ENCODE data around the gene MEP1A. TPM values are rescaled to one million over a fixed set of nuclear protein-coding genes. Genes with fewer than 3 reads are reported as not detected.
"Not testable (repeated sequence)": the region's sequence is repeated elsewhere in the genome, so short reads cannot be mapped to it uniquely, and the experiment has no call there.

MEP1A gene
- not detected for total RNA-seq

GRCh38 chr6:46793138-46793537 is at the start of gene MEP1A:
MEP1A (plus strand) TSS chr6:46793389; CDS start chr6:46793399, 10 bp downstream.
- ChIA-PET POLR2A (no interaction called here), CTCF (no interaction called here)

GRCh38 chr6:46743425-46744158 is 49.6 kb upstream of the MEP1A start:
- H3K9me3 Mint-ChIP-seq = no peaks in the 10 kb centered on the region

More at GRCh38 chr6:46793138-46793537, at the start of gene MEP1A:
- no peak for DNase-seq
- Mint-ChIP-seq H3K4me1 (no peaks in the 10 kb centered on the region), H3K9me3 (no peaks in the 10 kb centered on the region), H3K36me3 (ENCODE audit: low read depth) (no peaks in the 10 kb centered on the region), H3K27me3 (peaks cover 2% of the 10 kb centered on the region), H3K27ac (no peak within 1 kb of the TSS), H3K4me3 (no peak within 1 kb of the TSS)

GRCh38 chr6:46744159-46744725 is 48.9 kb upstream of the MEP1A start:
- H3K27ac Mint-ChIP-seq; CTCF ChIA-PET; H3K36me3 Mint-ChIP-seq (ENCODE audit: low read depth); H3K27me3 Mint-ChIP-seq; H3K4me1 Mint-ChIP-seq; H3K9me3 Mint-ChIP-seq; POLR2A ChIA-PET; H3K4me3 Mint-ChIP-seq; DNase-seq: not testable (repeated sequence)

More at GRCh38 chr6:46743425-46744158, 49.6 kb upstream of the MEP1A start:
- CTCF ChIA-PET = no interaction called here
- POLR2A ChIA-PET = no interaction called here
- Mint-ChIP-seq H3K27ac (no peak overlapping the region), H3K36me3 (ENCODE audit: low read depth) (no peaks in the 10 kb centered on the region), H3K4me1 (no peaks in the 10 kb centered on the region), H3K27me3 (peaks cover 9% of the 10 kb centered on the region), H3K4me3 (no peak overlapping the region)
- no peak for DNase-seq

- ChIA-PET CTCF (no interaction called here), POLR2A (no interaction called here)
- DNase-seq = no peak
- Mint-ChIP-seq H3K9me3 (no peaks in the 10 kb centered on the region), H3K4me3 (no peak overlapping the region), H3K27ac (no peak overlapping the region), H3K27me3 (peaks cover 9% of the 10 kb centered on the region), H3K36me3 (ENCODE audit: low read depth) (no peaks in the 10 kb centered on the region), H3K4me1 (no peaks in the 10 kb centered on the region)
Observed at GRCh38 chr6:46745973-46746372, 47.2 kb upstream of the MEP1A start.

GRCh38 chr6:46746696-46747095 is 46.5 kb upstream of the MEP1A start, which contains the start of gene ANKRD66:
ANKRD66 (plus strand) TSS chr6:46746933; CDS start chr6:46751949, 5,016 bp downstream.
- ChIA-PET CTCF (interaction anchor here (0.7 kb wide), 1 partner anchor 251 kb away, joined by 3 read pairs; no protein-coding TSS in a partner anchor), POLR2A (no interaction called here)
- H3K9me3 Mint-ChIP-seq = no peaks in the 10 kb centered on the region
- no peak within 1 kb of the TSS for H3K4me3 Mint-ChIP-seq
- H3K27ac Mint-ChIP-seq = no peak within 1 kb of the TSS
- H3K4me1 Mint-ChIP-seq = no peaks in the 10 kb centered on the region
- peaks cover 9% of the 10 kb centered on the region for H3K27me3 Mint-ChIP-seq
- H3K36me3 Mint-ChIP-seq (ENCODE audit: low read depth) = no peaks in the 10 kb centered on the region
- no peak for DNase-seq

GRCh38 chr6:46748940-46749503 is 44.2 kb upstream of the MEP1A start:
- CTCF ChIA-PET = no interaction called here
- Mint-ChIP-seq H3K4me3 (no peak overlapping the region), H3K4me1 (no peaks in the 10 kb centered on the region), H3K36me3 (ENCODE audit: low read depth) (no peaks in the 10 kb centered on the region), H3K27me3 (peaks cover 9% of the 10 kb centered on the region), H3K9me3 (no peaks in the 10 kb centered on the region), H3K27ac (no peak overlapping the region)
- no peak for DNase-seq
- POLR2A ChIA-PET = no interaction called here

- no peaks in the 10 kb centered on the region for H3K4me1 Mint-ChIP-seq
- no peak for DNase-seq
- no peak overlapping the region for H3K4me3 Mint-ChIP-seq
- no peak overlapping the region for H3K27ac Mint-ChIP-seq
- ChIA-PET POLR2A (no interaction called here), CTCF (no interaction called here)
- no peaks in the 10 kb centered on the region for H3K9me3 Mint-ChIP-seq
- H3K27me3 Mint-ChIP-seq = peaks cover 9% of the 10 kb centered on the region
- H3K36me3 Mint-ChIP-seq (ENCODE audit: low read depth) = no peaks in the 10 kb centered on the region
Observed at GRCh38 chr6:46749731-46750130, 43.5 kb upstream of the MEP1A start.

- CTCF ChIA-PET = no interaction called here
- H3K9me3 Mint-ChIP-seq = no peaks in the 10 kb centered on the region
Observed at GRCh38 chr6:46751658-46752057, 41.5 kb upstream of the MEP1A start.

GRCh38 chr6:46755865-46756264 is 37.3 kb upstream of the MEP1A start:
- Mint-ChIP-seq H3K27ac (no peak overlapping the region), H3K9me3 (no peaks in the 10 kb centered on the region), H3K4me1 (no peaks in the 10 kb centered on the region), H3K4me3 (no peak overlapping the region), H3K36me3 (ENCODE audit: low read depth) (no peaks in the 10 kb centered on the region), H3K27me3 (no peaks in the 10 kb centered on the region)
- ChIA-PET POLR2A (no interaction called here), CTCF (no interaction called here)
- DNase-seq = no peak

More at GRCh38 chr6:46751658-46752057, 41.5 kb upstream of the MEP1A start:
- Mint-ChIP-seq H3K27ac (no peak overlapping the region), H3K4me3 (no peak overlapping the region), H3K36me3 (ENCODE audit: low read depth) (no peaks in the 10 kb centered on the region), H3K4me1 (no peaks in the 10 kb centered on the region), H3K27me3 (peaks cover 2% of the 10 kb centered on the region)
- POLR2A ChIA-PET = no interaction called here
- no peak for DNase-seq

- H3K36me3 Mint-ChIP-seq (ENCODE audit: low read depth) = no peaks in the 10 kb centered on the region
- CTCF ChIA-PET = no interaction called here
- H3K27ac Mint-ChIP-seq = no peak overlapping the region
- DNase-seq = no peak
- H3K4me3 Mint-ChIP-seq = no peak overlapping the region
- no peaks in the 10 kb centered on the region for H3K27me3 Mint-ChIP-seq
- no peaks in the 10 kb centered on the region for H3K4me1 Mint-ChIP-seq
- no peaks in the 10 kb centered on the region for H3K9me3 Mint-ChIP-seq
- POLR2A ChIA-PET = no interaction called here
Observed at GRCh38 chr6:46756469-46757213, 36.5 kb upstream of the MEP1A start.

- no peaks in the 10 kb centered on the region for H3K4me1 Mint-ChIP-seq
- DNase-seq = no peak
- no peaks in the 10 kb centered on the region for H3K9me3 Mint-ChIP-seq
- no peaks in the 10 kb centered on the region for H3K36me3 Mint-ChIP-seq (ENCODE audit: low read depth)
- no peak overlapping the region for H3K27ac Mint-ChIP-seq
- H3K27me3 Mint-ChIP-seq = no peaks in the 10 kb centered on the region
- ChIA-PET CTCF (no interaction called here), POLR2A (no interaction called here)
- no peak overlapping the region for H3K4me3 Mint-ChIP-seq
Observed at GRCh38 chr6:46757214-46757596, 36.0 kb upstream of the MEP1A start.

- Mint-ChIP-seq H3K4me3 (no peak overlapping the region), H3K27ac (no peak overlapping the region), H3K27me3 (no peaks in the 10 kb centered on the region), H3K4me1 (no peaks in the 10 kb centered on the region), H3K9me3 (no peaks in the 10 kb centered on the region), H3K36me3 (ENCODE audit: low read depth) (no peaks in the 10 kb centered on the region)
- ChIA-PET POLR2A (no interaction called here), CTCF (no interaction called here)
- DNase-seq = no peak
Observed at GRCh38 chr6:46758960-46759753, 34.0 kb upstream of the MEP1A start.

GRCh38 chr6:46760925-46761324 is 32.3 kb upstream of the MEP1A start:
- Mint-ChIP-seq H3K9me3 (no peaks in the 10 kb centered on the region), H3K36me3 (ENCODE audit: low read depth) (no peaks in the 10 kb centered on the region), H3K27me3 (no peaks in the 10 kb centered on the region), H3K4me3 (no peak overlapping the region), H3K4me1 (no peaks in the 10 kb centered on the region), H3K27ac (no peak overlapping the region)
- POLR2A ChIA-PET = no interaction called here
- CTCF ChIA-PET = no interaction called here
- DNase-seq = no peak
